H1 (cell line): ENCODE data around the gene PLAC9. TPM values are rescaled to one million over a fixed set of nuclear protein-coding genes. Genes with fewer than 3 reads are reported as not detected.
A peak's percentile ranks its signal among the peaks of the same experiment; 100 is the strongest.

Experiments used
- CTCF ChIA-PET: fragments of 300-600 bp; sonication (Branson Sonifier 250); formaldehyde crosslinking; loops from one replicate; lab custom pipeline; 2021; ENCODE audit not compliant: partially characterized antibody; lab: Charles Lee
- POLR2A ChIA-PET: fragments of 300-600 bp; sonication (Branson Sonifier 250); formaldehyde crosslinking; loops from one replicate; lab custom pipeline; 2021; ENCODE audit warnings: inconsistent platforms; ENCODE audit not compliant: partially characterized antibody; lab: Charles Lee
- DNase-seq, 2 experiments: peaks; one replicate each; pipeline versions ENCODE4 v3.0.0 to v3.0.0-alpha.2; 2010 to 2022; ENCODE audit warnings: low spot score in 2 of 2, low read depth in 1 of 2, mixed read lengths in 1 of 2
- FAIRE-seq: peaks from 2 replicates; lab custom pipeline; 2011; peaks lifted over from hg19 to GRCh38; lab: Jason Lieb, UNC
- H2AFZ ChIP-seq: 2 replicates; pipeline ENCODE4 v1.8.1; 2012; ENCODE audit warnings: low read length, inconsistent platforms
- H2AK5ac ChIP-seq: 2 replicates; pipeline ENCODE4 v1.6.1; 2013; ENCODE audit warnings: low read depth, low read length
- H2BK120ac ChIP-seq: replicated peaks from 2 replicates; pipeline ENCODE3; 2013; ENCODE audit warnings: low read depth, low read length, inconsistent platforms
- H2BK12ac ChIP-seq: 2 replicates; pipeline ENCODE4 v1.6.1; 2013; ENCODE audit warnings: low read depth, low read length
- H2BK15ac ChIP-seq: 2 replicates; pipeline ENCODE4 v1.6.1; 2013; ENCODE audit warnings: low read length
- H2BK20ac ChIP-seq: 2 replicates; pipeline ENCODE4 v1.6.1; 2013; ENCODE audit warnings: low read length
- H2BK5ac ChIP-seq: 2 replicates; pipeline ENCODE4 v1.6.1; 2013; ENCODE audit warnings: low read depth, low read length
- H3K14ac ChIP-seq: 2 replicates; pipeline ENCODE4 v1.6.1; 2013; ENCODE audit warnings: inconsistent platforms; ENCODE audit not compliant: insufficient read length
- H3K18ac ChIP-seq: 2 replicates; pipeline ENCODE4 v1.6.1; 2013; ENCODE audit warnings: low read length; ENCODE audit errors: extremely low read depth
- H3K23ac ChIP-seq: 2 replicates; pipeline ENCODE4 v1.6.1; 2013; ENCODE audit warnings: inconsistent platforms; ENCODE audit not compliant: insufficient read length
- H3K23me2 ChIP-seq: 2 replicates; pipeline ENCODE4 v1.6.1; 2013; ENCODE audit warnings: low read depth, low read length
- H3K27ac ChIP-seq: 2 replicates; pipeline ENCODE4 v1.6.1; 2011; ENCODE audit warnings: low read depth, low read length, inconsistent platforms
- H3K27me3 ChIP-seq, 4 experiments: replicated peaks in 1 of 4; 1 replicate in 1 of 4; 2 replicates in 3 of 4; pipeline versions ENCODE4 v1.6.1 to v1.8.1; 2011 to 2013; ENCODE audit warnings: low read length in 3 of 4, mild to moderate bottlenecking in 3 of 4, inconsistent platforms in 2 of 4, mixed read lengths in 2 of 4, moderate library complexity in 1 of 4; ENCODE audit not compliant: control insufficient read depth in 3 of 4, insufficient read depth in 3 of 4; ENCODE audit errors: extremely low read depth in 1 of 4
- H3K36me3 ChIP-seq, 4 experiments: 2 replicates each; pipeline versions ENCODE4 v1.6.1 to v1.8.1; 2011 to 2013; ENCODE audit warnings: mild to moderate bottlenecking in 4 of 4, low read length in 3 of 4, moderate library complexity in 2 of 4, control low read depth in 1 of 4, inconsistent platforms in 1 of 4; ENCODE audit not compliant: insufficient read depth in 4 of 4, control insufficient read depth in 2 of 4
- H3K4ac ChIP-seq: replicated peaks from 2 replicates; pipeline ENCODE3; 2013; ENCODE audit warnings: low read length, low read depth, mixed read lengths, inconsistent platforms; ENCODE audit not compliant: insufficient read length
- H3K4me1 ChIP-seq, 4 experiments: replicated peaks in 1 of 4; 1 replicate in 1 of 4; 2 replicates in 3 of 4; pipeline versions ENCODE4 v1.6.1 to v1.8.1; 2011 to 2013; ENCODE audit warnings: low read length in 3 of 4, inconsistent platforms in 2 of 4, mixed read lengths in 1 of 4; ENCODE audit not compliant: insufficient read depth in 4 of 4, control insufficient read depth in 3 of 4
- H3K4me2 ChIP-seq, 2 experiments: 2 replicates each; pipeline versions ENCODE4 v1.6.1 to v1.8.1; 2011 to 2013; ENCODE audit warnings: low read depth in 2 of 2, low read length in 2 of 2, control low read depth in 1 of 2, inconsistent platforms in 1 of 2, mild to moderate bottlenecking in 1 of 2; ENCODE audit not compliant: insufficient read depth in 1 of 2
- H3K4me3 ChIP-seq, 4 experiments: fragments of 200-600, 300-600 bp in 1 of 4; sonication (generic), shearing (Covaris generic), sonication (Bioruptor Twin) in 1 of 4; 2 replicates each; pipeline versions ENCODE4 v1.5.1 to v1.8.1; 2011 to 2016; ENCODE audit warnings: low read length in 4 of 4, low read depth in 3 of 4, control low read depth in 2 of 4, inconsistent platforms in 2 of 4, mild to moderate bottlenecking in 2 of 4, mixed read lengths in 1 of 4, moderate library complexity in 1 of 4; ENCODE audit not compliant: insufficient read depth in 2 of 4; ENCODE audit errors: extremely low read depth in 1 of 4
- H3K56ac ChIP-seq: replicated peaks from 2 replicates; pipeline ENCODE3; 2013; ENCODE audit warnings: low read depth, mild to moderate bottlenecking, mixed read lengths, low read length, inconsistent platforms; ENCODE audit not compliant: insufficient read length
- H3K79me1 ChIP-seq: 2 replicates; pipeline ENCODE4 v1.6.1; 2013; ENCODE audit warnings: low read depth, low read length, control low read depth
- H3K79me2 ChIP-seq, 2 experiments: 2 replicates each; pipeline versions ENCODE4 v1.6.1 to v1.8.1; 2012 to 2013; ENCODE audit warnings: low read length in 2 of 2, mild to moderate bottlenecking in 2 of 2, inconsistent platforms in 1 of 2; ENCODE audit not compliant: insufficient read depth in 2 of 2, control insufficient read depth in 1 of 2
- H3K9ac ChIP-seq, 4 experiments: replicated peaks in 1 of 4; 1 replicate in 1 of 4; 2 replicates in 3 of 4; pipeline versions ENCODE4 v1.6.1 to v1.8.1; 2011 to 2013; ENCODE audit warnings: low read depth in 3 of 4, low read length in 3 of 4, control low read depth in 2 of 4, mild to moderate bottlenecking in 2 of 4, moderate library complexity in 2 of 4, inconsistent platforms in 1 of 4; ENCODE audit errors: extremely low read depth in 1 of 4
- H3K9me3 ChIP-seq, 2 experiments: 2 replicates each; pipeline versions ENCODE4 v1.6.1 to v1.8.1; 2012 to 2013; ENCODE audit warnings: mild to moderate bottlenecking in 2 of 2, moderate library complexity in 2 of 2, control low read depth in 1 of 2, inconsistent platforms in 1 of 2, low read depth in 1 of 2, low read length in 1 of 2, mixed read lengths in 1 of 2; ENCODE audit not compliant: insufficient read depth in 2 of 2
- H4K20me1 ChIP-seq, 2 experiments: replicated peaks in 1 of 2; 2 replicates each; pipeline versions ENCODE3 to v1.8.1; 2011 to 2013; ENCODE audit warnings: inconsistent platforms in 2 of 2, low read length in 2 of 2, mild to moderate bottlenecking in 1 of 2; ENCODE audit not compliant: insufficient read depth in 2 of 2, control insufficient read depth in 1 of 2
- H4K5ac ChIP-seq: 2 replicates; pipeline ENCODE4 v1.6.1; 2013; ENCODE audit warnings: low read length, low read depth, mixed read lengths, inconsistent platforms; ENCODE audit not compliant: insufficient read length
- H4K8ac ChIP-seq: 2 replicates; pipeline ENCODE4 v1.8.0; 2013; ENCODE audit warnings: mild to moderate bottlenecking, moderate library complexity, low read length, inconsistent platforms; ENCODE audit not compliant: insufficient read depth; ENCODE audit errors: extremely low read depth
- H4K91ac ChIP-seq: replicated peaks from 2 replicates; pipeline ENCODE3; 2013; ENCODE audit warnings: low read length, mixed read lengths, inconsistent platforms; ENCODE audit not compliant: insufficient read length
- ATF2 ChIP-seq: IDR thresholded peaks from 2 replicates; pipeline ENCODE4 v1.6.1; 2012; ENCODE audit warnings: low read length, inconsistent platforms
- ATF3 ChIP-seq: IDR thresholded peaks from 2 replicates; pipeline ENCODE4 v1.6.1; 2011; ENCODE audit warnings: low read depth, mild to moderate bottlenecking, low read length; ENCODE audit not compliant: insufficient read depth
- CTBP2 ChIP-seq: IDR thresholded peaks from 2 replicates; pipeline ENCODE4 v1.7.0; 2011; ENCODE audit warnings: borderline replicate concordance, mild to moderate bottlenecking, moderate library complexity, mixed read lengths, low read length; ENCODE audit not compliant: insufficient read depth, insufficient read length
- EGR1 ChIP-seq: IDR thresholded peaks from 2 replicates; pipeline ENCODE4 v1.6.1; 2011; ENCODE audit warnings: low read depth, low read length, borderline replicate concordance
- NANOG ChIP-seq: IDR thresholded peaks from 2 replicates; pipeline ENCODE4 v1.6.1; 2011; ENCODE audit warnings: low read length, low read depth, mild to moderate bottlenecking, inconsistent platforms; ENCODE audit not compliant: insufficient read depth, poor library complexity, severe bottlenecking
- POU5F1 ChIP-seq: IDR thresholded peaks from 2 replicates; pipeline ENCODE4 v1.6.1; 2011; ENCODE audit warnings: low read depth, mild to moderate bottlenecking, low read length, moderate library complexity
- SIRT6 ChIP-seq: IDR thresholded peaks from one replicate; pipeline ENCODE4 v1.7.1; 2012; ENCODE audit warnings: low read length, inconsistent platforms
- SP2 ChIP-seq: IDR thresholded peaks from 2 replicates; pipeline ENCODE4 v1.6.1; 2012; ENCODE audit warnings: mild to moderate bottlenecking, low read length, inconsistent platforms
- TCF12 ChIP-seq: IDR thresholded peaks from 2 replicates; pipeline ENCODE4 v1.6.1; 2011; ENCODE audit warnings: low read depth, mild to moderate bottlenecking, low read length
- YY1 ChIP-seq: IDR thresholded peaks from 2 replicates; pipeline ENCODE4 v1.6.1; 2011; ENCODE audit warnings: low read depth, mild to moderate bottlenecking, low read length
- WGBS, 2 experiments: shearing (Covaris generic) in 1 of 2; methylation state at CpG; one replicate each; pipeline versions ENCODE4 v1.1.6 to v1.1.7; 2013 to 2015; ENCODE audit warnings: low lambda C conversion rate in 2 of 2, mixed read lengths in 2 of 2, inconsistent platforms in 1 of 2, low coverage in 1 of 2, missing lambda C conversion rate in 1 of 2; ENCODE audit not compliant: insufficient replicate concordance in 2 of 2, insufficient coverage in 1 of 2, insufficient read length in 1 of 2; ENCODE audit errors: extremely low coverage in 1 of 2, missing lambda C conversion rate in 1 of 2; 5-methylcytosine and 5-hydroxymethylcytosine counted together
- polyA plus RNA-seq, 7 experiments: library from polyadenylated mRNA; depleted of rRNA in 3 of 7; stranded (reverse) in 5 of 7; unstranded in 2 of 7; fragments of >200 nt in 5 of 7; fragments of 200-250 nt in 2 of 7; gene quantifications; 1 replicate in 5 of 7; 2 replicates in 1 of 7; 4 replicates in 1 of 7; pipeline versions ENCODE4 v1.2.1 to v1.2.3, GENCODE V29; 2011 to 2013; ENCODE audit warnings: missing spikeins in 2 of 7, mixed read lengths in 2 of 7
- total RNA-seq: library from RNA; stranded (reverse); fragmentation: NEBNext Ultra II Directional; extraction: Animal tissue kit (Norgen Biotek cat#: 25700); gene quantifications from 2 replicates; pipeline ENCODE4 v1.2.1, GENCODE V29; 2021

The PLAC9 gene
- total and polyA plus RNA-seq, 2 of the 8 experiments (the other 6 are each of a cell fraction or from before 2014, with no cell fraction given) = 8.4 to 16.7 TPM

- peaks cover 0 to 12% (median 2%) of the 10 kb centered on the region in 4 experiments; a peak in 4 of 7 replicates for H3K4me1 ChIP-seq
- H2AFZ ChIP-seq = no peak overlapping the region
- peaks cover 0 to 38% of the 10 kb centered on the region in 2 experiments; a peak in 3 of 4 replicates for H3K79me2 ChIP-seq
- H4K91ac ChIP-seq = no peak overlapping the region
- FAIRE-seq = no peak
- H2BK120ac ChIP-seq = no peak overlapping the region
- no peak overlapping the region for H4K5ac ChIP-seq
- no peak overlapping the region for H2BK12ac ChIP-seq
- H3K27me3 ChIP-seq = no peaks in the 10 kb centered on the region
- H3K23ac ChIP-seq = no peak overlapping the region
- H2AK5ac ChIP-seq = no peak overlapping the region
- ChIA-PET POLR2A (interaction anchor here (0.6 to 3.0 kb wide), 2 partner anchors 10 to 14 kb away, joined by 4 to 16 read pairs; partner anchors contain the start of gene ANXA11), CTCF (interaction anchor here (0.5 to 3.6 kb wide), 14 partner anchors 9 to 807 kb away, joined by 3 to 27 read pairs (median 3); no protein-coding TSS in a partner anchor)
- no peak overlapping the region for H2BK20ac ChIP-seq
- H3K9me3 ChIP-seq = no peaks in the 10 kb centered on the region
- H2BK5ac ChIP-seq = no peak overlapping the region
- H3K4me2 ChIP-seq = 0 out of 4 replicates have a peak overlapping the region, but pooled peaks of 1 of the 2 experiments have one; percentile 6
- H3K36me3 ChIP-seq = no peaks in the 10 kb centered on the region
- H3K23me2 ChIP-seq = no peaks in the 10 kb centered on the region
- 68% methylated on average over 10 of the region's 11 CpGs; no CpG with 5 or more reads in 1 of the 2 experiments for WGBS, 2 experiments
- no peak overlapping the region for H3K18ac ChIP-seq
- no peak overlapping the region for H4K8ac ChIP-seq
- no peak overlapping the region for H3K9ac ChIP-seq
- H3K14ac ChIP-seq = no peak overlapping the region
- no peak overlapping the region for H3K4ac ChIP-seq
- no peak for DNase-seq
- no peak overlapping the region for H2BK15ac ChIP-seq
- no peak overlapping the region for H3K4me3 ChIP-seq
- peaks cover 6% of the 10 kb centered on the region in 2 experiments for H4K20me1 ChIP-seq
- H3K27ac ChIP-seq = no peak overlapping the region
- H3K79me1 ChIP-seq = peaks cover 6% of the 10 kb centered on the region
- H3K56ac ChIP-seq = no peak overlapping the region
- no peak for TF ChIP-seq SIRT6
- no peak for TF ChIP-seq TCF12
- TF ChIP-seq YY1 = no peak
- TF ChIP-seq EGR1 = no peak
- TF ChIP-seq SP2 = no peak
- no peak for TF ChIP-seq ATF2
- TF ChIP-seq POU5F1 = no peak
- TF ChIP-seq ATF3 = no peak
- no peak for TF ChIP-seq NANOG
- no peak for TF ChIP-seq CTBP2
Observed at GRCh38 chr10:80194373-80195045, 62.0 kb downstream of the PLAC9 start.
